OCI-LY1 (cell line): ENCODE measurements around the gene PRR33.

Source experiments
- H2AFZ ChIP-seq: fragments of 200-600 bp; sonication (generic), shearing (Covaris generic); 2 replicates; pipeline ENCODE4 v1.6.0; 2014; ENCODE audit warnings: antibody characterized with exemption, mild to moderate bottlenecking, low read length
- H3F3A ChIP-seq: fragments of 200-600 bp; sonication (generic), shearing (Covaris generic); 2 replicates; pipeline ENCODE4 v1.6.0; 2014; ENCODE audit warnings: mild to moderate bottlenecking, antibody characterized with exemption, low read length, moderate library complexity; ENCODE audit not compliant: insufficient read depth
- H3K27ac ChIP-seq: fragments of 200-600 bp; sonication (generic); 2 replicates; pipeline ENCODE4 v1.5.1; 2014; ENCODE audit warnings: low read length, mixed run types, mild to moderate bottlenecking, low read depth; ENCODE audit not compliant: poor library complexity, severe bottlenecking
- H3K27me3 ChIP-seq: fragments of 200-600 bp; sonication (generic); 2 replicates; pipeline ENCODE4 v1.6.0; 2014; ENCODE audit warnings: antibody characterized with exemption, mild to moderate bottlenecking, low read length, moderate library complexity; ENCODE audit not compliant: insufficient read depth
- H3K36me3 ChIP-seq: fragments of 200-600 bp; sonication (generic); 2 replicates; pipeline ENCODE4 v1.6.1; 2014; ENCODE audit warnings: mild to moderate bottlenecking, antibody characterized with exemption, low read length, moderate library complexity, mixed read lengths; ENCODE audit not compliant: insufficient read depth
- H3K4me1 ChIP-seq: fragments of 200-600 bp; sonication (generic); 2 replicates; pipeline ENCODE4 v1.5.1; 2014; ENCODE audit warnings: mild to moderate bottlenecking, low read length, moderate library complexity; ENCODE audit not compliant: insufficient read depth, severe bottlenecking
- H3K4me2 ChIP-seq: fragments of 200-600 bp; sonication (generic), shearing (Covaris generic); 2 replicates; pipeline ENCODE4 v1.6.1; 2014; ENCODE audit warnings: low read length
- H3K4me3 ChIP-seq: fragments of 200-600 bp; sonication (generic); 2 replicates; pipeline ENCODE4 v1.5.1; 2014; ENCODE audit warnings: low read length, low read depth, mild to moderate bottlenecking, mixed read lengths; ENCODE audit not compliant: poor library complexity, severe bottlenecking
- H3K79me2 ChIP-seq: fragments of 200-600 bp; shearing (Covaris generic); 2 replicates; pipeline ENCODE4 v1.6.1; 2016; ENCODE audit warnings: mixed run types, low read length, mixed read lengths; ENCODE audit not compliant: insufficient read depth
- H3K9ac ChIP-seq: fragments of 200-600 bp; sonication (generic), shearing (Covaris generic); 2 replicates; pipeline ENCODE4 v1.6.1; 2014; ENCODE audit warnings: mild to moderate bottlenecking, low read length, mixed read lengths
- H3K9me2 ChIP-seq: fragments of 200-600 bp; sonication (generic), shearing (Covaris generic); 2 replicates; pipeline ENCODE4 v1.6.1; 2014; ENCODE audit warnings: low read depth, mild to moderate bottlenecking, low read length, mixed read lengths
- H3K9me3 ChIP-seq: fragments of 200-600 bp; shearing (Covaris generic); 2 replicates; pipeline ENCODE4 v1.6.1; 2014; ENCODE audit warnings: low read length, mixed read lengths
- H4K20me1 ChIP-seq: fragments of 200-600 bp; sonication (generic), shearing (Covaris generic); 2 replicates; pipeline ENCODE4 v1.6.0; 2016; ENCODE audit warnings: mild to moderate bottlenecking, low read length; ENCODE audit not compliant: insufficient read depth
- EZH2 ChIP-seq: fragments of 200-600 bp; sonication (generic), shearing (Covaris generic); IDR thresholded peaks from 2 replicates; pipeline ENCODE4 v1.8.0; 2017; ENCODE audit warnings: borderline replicate concordance, mixed run types, mild to moderate bottlenecking, antibody characterized with exemption, low read length, moderate library complexity, mixed read lengths
- TF ChIP-seq, protein P1 (sequence below): fragments of 200-600 bp; sonication (generic), shearing (Covaris generic); IDR thresholded peaks from 2 replicates; pipeline ENCODE4 v1.5.1; 2017; ENCODE audit warnings: mild to moderate bottlenecking, antibody characterized with exemption, low read length, moderate library complexity, mixed read lengths

PRR33 gene

DNA sequence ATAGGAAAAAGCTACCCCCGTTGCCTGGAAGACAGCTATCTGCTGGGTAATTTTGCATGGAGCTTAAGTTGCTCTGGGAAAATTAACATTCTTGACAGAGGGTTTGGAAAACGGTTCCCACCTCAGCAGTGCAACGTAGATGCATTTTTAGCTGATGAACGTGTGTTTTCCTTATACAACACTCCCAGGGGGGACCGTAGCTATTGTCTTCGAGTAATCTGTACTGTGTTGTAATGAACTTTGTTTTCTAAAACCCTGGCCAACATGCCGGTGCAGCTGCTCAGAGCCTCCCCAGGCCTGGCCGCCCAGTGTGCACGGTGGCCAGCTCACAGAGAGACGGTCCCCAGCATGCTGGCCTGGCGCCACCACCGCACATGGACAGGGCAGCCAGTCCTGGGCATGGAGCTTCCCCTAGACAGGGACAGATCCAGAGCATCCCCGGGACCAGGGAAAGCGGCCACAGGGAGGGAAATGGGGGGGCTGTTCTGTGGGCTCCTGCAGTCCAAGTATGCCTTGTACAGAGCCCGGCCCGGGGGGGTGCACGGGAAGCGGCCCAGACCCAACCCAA is 30.0 kb upstream of the PRR33 start:
- Histone ChIP-seq H3K4me2 (no peak overlapping the region), H3F3A (no peaks in the 10 kb centered on the region), H3K36me3 (no peaks in the 10 kb centered on the region), H3K27me3 (peaks cover 9% of the 10 kb centered on the region; the same call in 1 of the 2 replicates), H4K20me1 (no peaks in the 10 kb centered on the region), H3K9me3 (no peaks in the 10 kb centered on the region), H3K9ac (no peak overlapping the region), H3K27ac (no peak overlapping the region), H3K79me2 (no peaks in the 10 kb centered on the region), H3K9me2 (no peaks in the 10 kb centered on the region), H3K4me3 (no peak overlapping the region), H3K4me1 (no peaks in the 10 kb centered on the region), H2AFZ (no peak overlapping the region)
- TF ChIP-seq, protein P1, sequence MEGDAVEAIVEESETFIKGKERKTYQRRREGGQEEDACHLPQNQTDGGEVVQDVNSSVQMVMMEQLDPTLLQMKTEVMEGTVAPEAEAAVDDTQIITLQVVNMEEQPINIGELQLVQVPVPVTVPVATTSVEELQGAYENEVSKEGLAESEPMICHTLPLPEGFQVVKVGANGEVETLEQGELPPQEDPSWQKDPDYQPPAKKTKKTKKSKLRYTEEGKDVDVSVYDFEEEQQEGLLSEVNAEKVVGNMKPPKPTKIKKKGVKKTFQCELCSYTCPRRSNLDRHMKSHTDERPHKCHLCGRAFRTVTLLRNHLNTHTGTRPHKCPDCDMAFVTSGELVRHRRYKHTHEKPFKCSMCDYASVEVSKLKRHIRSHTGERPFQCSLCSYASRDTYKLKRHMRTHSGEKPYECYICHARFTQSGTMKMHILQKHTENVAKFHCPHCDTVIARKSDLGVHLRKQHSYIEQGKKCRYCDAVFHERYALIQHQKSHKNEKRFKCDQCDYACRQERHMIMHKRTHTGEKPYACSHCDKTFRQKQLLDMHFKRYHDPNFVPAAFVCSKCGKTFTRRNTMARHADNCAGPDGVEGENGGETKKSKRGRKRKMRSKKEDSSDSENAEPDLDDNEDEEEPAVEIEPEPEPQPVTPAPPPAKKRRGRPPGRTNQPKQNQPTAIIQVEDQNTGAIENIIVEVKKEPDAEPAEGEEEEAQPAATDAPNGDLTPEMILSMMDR: no peak
- no peak for TF ChIP-seq EZH2

GRCh38 chr11:1920909-1921573 is 29.3 kb upstream of the PRR33 start:
- no peak overlapping the region for H3K9ac ChIP-seq
- peaks cover 9% of the 10 kb centered on the region; the same call in 1 of the 2 replicates for H3K27me3 ChIP-seq
- H3K4me3 ChIP-seq: no peak overlapping the region
- no peaks in the 10 kb centered on the region for H4K20me1 ChIP-seq
- H3K36me3 ChIP-seq: no peaks in the 10 kb centered on the region
- H3K4me2 ChIP-seq: no peak overlapping the region
- no peaks in the 10 kb centered on the region for H3F3A ChIP-seq
- TF ChIP-seq EZH2: no peak
- TF ChIP-seq, protein P1: no peak
- no peak overlapping the region for H2AFZ ChIP-seq
- H3K79me2 ChIP-seq: no peaks in the 10 kb centered on the region
- H3K27ac ChIP-seq: no peak overlapping the region
- H3K9me2 ChIP-seq: no peaks in the 10 kb centered on the region
- no peaks in the 10 kb centered on the region for H3K4me1 ChIP-seq
- H3K9me3 ChIP-seq: no peaks in the 10 kb centered on the region

- H3K79me2 ChIP-seq: no peaks in the 10 kb centered on the region
- no peaks in the 10 kb centered on the region for H3K9me3 ChIP-seq
- no peak overlapping the region for H3K4me3 ChIP-seq
- H3K4me2 ChIP-seq: no peak overlapping the region
- no peak overlapping the region for H3K9ac ChIP-seq
- H3K27me3 ChIP-seq: peaks cover 4% of the 10 kb centered on the region; the same call in 1 of the 2 replicates
- no peaks in the 10 kb centered on the region for H3F3A ChIP-seq
- H3K36me3 ChIP-seq: no peaks in the 10 kb centered on the region
- TF ChIP-seq, protein P1: no peak
- TF ChIP-seq EZH2: no peak
- H3K27ac ChIP-seq: no peak overlapping the region
- no peaks in the 10 kb centered on the region for H3K4me1 ChIP-seq
- H4K20me1 ChIP-seq: no peaks in the 10 kb centered on the region
- H2AFZ ChIP-seq: no peak overlapping the region
- no peaks in the 10 kb centered on the region for H3K9me2 ChIP-seq
Measured at GRCh38 chr11:1920128-1920908, 28.6 kb upstream of the PRR33 start.
